MM.1S (cell line): ENCODE measurements around the gene LKAAEAR1.

ENCODE experiments used
- DNase-seq: peaks from one replicate; pipeline ENCODE4 v3.0.0-alpha.2; 2015
- H2AFZ ChIP-seq: fragments of 300-600 bp; sonication (generic); 2 replicates; pipeline ENCODE4 v1.6.0; 2016; ENCODE audit warnings: antibody characterized with exemption, low read length
- H3F3A ChIP-seq: fragments of 300-600 bp; sonication (generic); 2 replicates; pipeline ENCODE4 v1.6.1; 2016; ENCODE audit warnings: mild to moderate bottlenecking, antibody characterized with exemption, low read length, moderate library complexity, mixed read lengths; ENCODE audit not compliant: insufficient read depth
- H3K27ac ChIP-seq: fragments of 300-600 bp; sonication (generic); 2 replicates; pipeline ENCODE4 v1.5.1; 2016; ENCODE audit warnings: mild to moderate bottlenecking, low read length
- H3K27me3 ChIP-seq: fragments of 300-600 bp; sonication (generic); replicated peaks from 2 replicates; pipeline ENCODE4 v1.6.0; 2016; ENCODE audit warnings: low read length; ENCODE audit not compliant: insufficient read depth
- H3K36me3 ChIP-seq: fragments of 300-600 bp; sonication (generic); replicated peaks from 2 replicates; pipeline ENCODE4 v1.6.1; 2016; ENCODE audit warnings: mild to moderate bottlenecking, low read length, mixed read lengths; ENCODE audit not compliant: insufficient read depth
- H3K4me1 ChIP-seq: fragments of 300-600 bp; sonication (generic); 2 replicates; pipeline ENCODE4 v1.6.1; 2016; ENCODE audit warnings: low read length, mixed read lengths
- H3K4me2 ChIP-seq: fragments of 300-600 bp; sonication (generic); 2 replicates; pipeline ENCODE4 v1.6.0; 2016; ENCODE audit warnings: low read depth, low read length
- H3K4me3 ChIP-seq: fragments of 300-600 bp; sonication (generic); 2 replicates; pipeline ENCODE4 v1.5.1; 2016; ENCODE audit warnings: low read length, mixed read lengths
- H3K79me2 ChIP-seq: fragments of 300-600 bp; sonication (generic); 2 replicates; pipeline ENCODE4 v1.6.1; 2016; ENCODE audit warnings: mixed run types, low read length, mixed read lengths
- H3K9ac ChIP-seq: fragments of 300-600 bp; sonication (generic); 2 replicates; pipeline ENCODE4 v1.6.1; 2016; ENCODE audit warnings: low read length, mixed read lengths
- H3K9me2 ChIP-seq: fragments of 300-600 bp; sonication (generic); replicated peaks from 2 replicates; pipeline ENCODE4 v1.6.1; 2016; ENCODE audit warnings: mild to moderate bottlenecking, low read length, mixed read lengths; ENCODE audit not compliant: insufficient read depth
- H3K9me3 ChIP-seq: fragments of 300-600 bp; sonication (generic); replicated peaks from 2 replicates; pipeline ENCODE4 v1.6.1; 2016; ENCODE audit warnings: mild to moderate bottlenecking, low read length, mixed read lengths; ENCODE audit not compliant: insufficient read depth
- H4K20me1 ChIP-seq: fragments of 300-600 bp; sonication (generic); 2 replicates; pipeline ENCODE4 v1.6.1; 2016; ENCODE audit warnings: mild to moderate bottlenecking, low read length, moderate library complexity, mixed read lengths; ENCODE audit not compliant: insufficient read depth
- EZH2 ChIP-seq: fragments of 300-600 bp; sonication (generic); optimal IDR thresholded peaks from 2 replicates; pipeline ENCODE3; 2017; ENCODE audit warnings: low read depth, mild to moderate bottlenecking, antibody characterized with exemption, low read length, mixed read lengths
- EZH2phosphoT487 ChIP-seq: fragments of 300-600 bp; sonication (generic); IDR thresholded peaks from 2 replicates; pipeline ENCODE4 v1.6.1; 2018; ENCODE audit warnings: antibody characterized with exemption, low read length
- TF ChIP-seq, protein P1 (sequence below): fragments of 300-600 bp; sonication (generic); IDR thresholded peaks from 2 replicates; pipeline ENCODE4 v1.5.1; 2016; ENCODE audit warnings: antibody characterized with exemption, low read length, mixed read lengths

The LKAAEAR1 gene

DNA sequence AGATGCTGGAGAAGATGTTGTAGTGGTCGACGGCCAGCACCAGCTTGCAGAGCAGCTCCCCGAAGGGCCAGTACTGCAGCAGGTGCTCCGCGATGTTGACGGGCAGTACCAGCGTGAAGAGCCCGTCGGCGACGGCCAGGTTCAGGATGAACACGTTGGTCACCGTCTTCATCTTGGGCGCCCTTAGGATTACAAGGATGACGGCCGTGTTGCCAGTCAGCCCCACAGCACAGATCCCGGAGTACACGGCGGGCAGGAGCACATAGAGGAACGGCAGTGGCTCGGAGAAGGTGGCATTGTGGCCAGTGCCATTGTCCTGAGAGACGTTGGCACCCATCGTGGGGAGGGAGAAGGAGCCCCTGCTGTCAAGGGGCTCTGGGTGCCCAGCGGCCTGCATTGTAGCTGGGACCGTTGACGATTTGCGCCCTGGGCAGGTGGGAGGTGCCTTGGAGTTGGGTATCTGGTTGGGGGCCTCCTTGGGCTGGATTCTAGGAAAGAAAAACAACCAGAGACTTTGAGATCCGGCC is 22.3 kb upstream of the LKAAEAR1 start:
- DNase-seq: no peak
- H3K4me1 ChIP-seq: no peaks in the 10 kb centered on the region
- no peak overlapping the region for H3K9ac ChIP-seq
- H3K9me2 ChIP-seq: no peaks in the 10 kb centered on the region
- peaks cover 91% of the 10 kb centered on the region for H3K27me3 ChIP-seq
- H3K27ac ChIP-seq: no peak overlapping the region
- no peak overlapping the region for H3K4me2 ChIP-seq
- no peaks in the 10 kb centered on the region for H3K9me3 ChIP-seq
- no peak overlapping the region for H2AFZ ChIP-seq
- H4K20me1 ChIP-seq: no peaks in the 10 kb centered on the region
- TF ChIP-seq EZH2phosphoT487 (no peak), EZH2 (no peak)
- TF ChIP-seq, protein P1, sequence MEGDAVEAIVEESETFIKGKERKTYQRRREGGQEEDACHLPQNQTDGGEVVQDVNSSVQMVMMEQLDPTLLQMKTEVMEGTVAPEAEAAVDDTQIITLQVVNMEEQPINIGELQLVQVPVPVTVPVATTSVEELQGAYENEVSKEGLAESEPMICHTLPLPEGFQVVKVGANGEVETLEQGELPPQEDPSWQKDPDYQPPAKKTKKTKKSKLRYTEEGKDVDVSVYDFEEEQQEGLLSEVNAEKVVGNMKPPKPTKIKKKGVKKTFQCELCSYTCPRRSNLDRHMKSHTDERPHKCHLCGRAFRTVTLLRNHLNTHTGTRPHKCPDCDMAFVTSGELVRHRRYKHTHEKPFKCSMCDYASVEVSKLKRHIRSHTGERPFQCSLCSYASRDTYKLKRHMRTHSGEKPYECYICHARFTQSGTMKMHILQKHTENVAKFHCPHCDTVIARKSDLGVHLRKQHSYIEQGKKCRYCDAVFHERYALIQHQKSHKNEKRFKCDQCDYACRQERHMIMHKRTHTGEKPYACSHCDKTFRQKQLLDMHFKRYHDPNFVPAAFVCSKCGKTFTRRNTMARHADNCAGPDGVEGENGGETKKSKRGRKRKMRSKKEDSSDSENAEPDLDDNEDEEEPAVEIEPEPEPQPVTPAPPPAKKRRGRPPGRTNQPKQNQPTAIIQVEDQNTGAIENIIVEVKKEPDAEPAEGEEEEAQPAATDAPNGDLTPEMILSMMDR: no peak
- H3K36me3 ChIP-seq: no peaks in the 10 kb centered on the region
- no peaks in the 10 kb centered on the region for H3K79me2 ChIP-seq
- H3K4me3 ChIP-seq: no peak overlapping the region
- H3F3A ChIP-seq: no peaks in the 10 kb centered on the region

DNA sequence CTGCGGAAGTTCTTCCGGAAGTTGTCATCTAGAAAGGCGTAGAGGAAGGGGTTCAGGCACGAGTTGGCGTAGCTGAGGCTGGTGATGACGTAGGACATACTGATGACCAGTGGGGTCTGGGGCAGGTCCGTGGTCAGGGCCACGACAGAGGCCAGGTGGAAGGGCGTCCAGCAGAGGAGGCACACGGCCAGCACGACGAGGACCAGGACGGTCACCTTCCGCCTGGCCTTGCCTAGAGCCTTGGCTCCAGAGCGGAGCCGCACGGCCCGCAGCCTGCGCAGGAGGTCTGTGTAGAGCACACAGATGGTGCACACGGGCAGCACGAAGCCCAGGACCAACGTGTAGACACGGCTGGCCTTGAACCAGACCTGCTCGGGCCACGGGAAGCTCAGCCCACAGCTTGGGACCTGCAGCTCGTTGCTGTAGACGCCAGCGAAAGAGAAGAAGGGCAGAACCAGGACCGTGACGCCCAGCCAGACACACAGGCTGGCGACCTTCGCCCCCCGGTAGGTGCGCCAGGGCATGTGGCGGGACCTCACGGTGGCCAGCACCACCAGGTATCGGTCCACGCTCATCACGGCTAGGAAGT is 21.7 kb upstream of the LKAAEAR1 start:
- no peaks in the 10 kb centered on the region for H3K9me2 ChIP-seq
- H3K27ac ChIP-seq: no peak overlapping the region
- H3F3A ChIP-seq: no peaks in the 10 kb centered on the region
- no peak overlapping the region for H3K4me3 ChIP-seq
- no peaks in the 10 kb centered on the region for H3K9me3 ChIP-seq
- no peak overlapping the region for H2AFZ ChIP-seq
- no peak for TF ChIP-seq EZH2phosphoT487
- no peak for TF ChIP-seq EZH2
- TF ChIP-seq, protein P1: no peak
- H3K4me2 ChIP-seq: no peak overlapping the region
- no peaks in the 10 kb centered on the region for H3K4me1 ChIP-seq
- H4K20me1 ChIP-seq: no peaks in the 10 kb centered on the region
- no peak overlapping the region for H3K9ac ChIP-seq
- H3K79me2 ChIP-seq: no peaks in the 10 kb centered on the region
- no peaks in the 10 kb centered on the region for H3K36me3 ChIP-seq
- peaks cover 92% of the 10 kb centered on the region for H3K27me3 ChIP-seq
- no peak for DNase-seq

DNA sequence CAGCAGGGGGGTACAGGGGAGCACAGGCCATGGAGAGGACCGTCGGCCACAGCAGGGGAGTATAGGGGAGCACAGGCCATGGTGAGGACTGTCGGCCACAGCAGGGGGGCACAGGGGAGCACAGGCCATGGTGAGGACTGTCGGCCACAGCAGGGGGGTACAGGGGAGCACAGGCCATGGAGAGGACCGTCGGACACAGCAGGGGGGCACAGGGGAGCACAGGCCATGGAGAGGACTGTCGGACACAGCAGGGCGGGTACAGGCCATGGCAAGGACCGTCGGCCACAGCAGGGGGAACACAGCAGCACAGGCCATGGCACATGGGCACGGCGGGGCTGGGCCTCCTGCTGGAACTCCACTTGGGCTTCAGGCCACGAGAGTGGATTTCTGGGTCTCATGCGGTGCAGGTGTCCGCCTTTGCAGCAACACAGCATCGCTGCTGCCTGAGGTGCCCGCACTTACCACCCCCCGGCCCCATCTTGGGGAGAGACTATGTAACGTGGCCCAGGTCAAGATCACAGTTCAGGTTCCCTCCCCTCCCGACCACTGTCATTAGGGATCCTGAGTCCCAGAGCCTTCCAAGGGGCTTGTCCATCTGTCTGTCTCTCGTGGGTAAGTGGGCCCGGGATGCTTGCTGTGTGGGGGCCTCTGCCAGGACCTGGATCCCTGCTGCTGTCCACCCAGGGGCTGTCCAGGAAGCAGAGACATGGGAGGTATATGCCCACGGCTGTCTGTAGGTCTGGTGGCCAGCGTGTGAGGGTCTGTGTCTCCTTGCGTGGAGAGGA is 20.7 kb upstream of the LKAAEAR1 start:
- Histone ChIP-seq H3K9me3 (no peaks in the 10 kb centered on the region), H3K36me3 (no peaks in the 10 kb centered on the region), H3K27ac (no peak overlapping the region), H4K20me1 (no peaks in the 10 kb centered on the region), H3K4me1 (peaks cover 8% of the 10 kb centered on the region; the same call in 1 of the 2 replicates), H3K9ac (no peak overlapping the region), H3K79me2 (no peaks in the 10 kb centered on the region), H3K4me2 (no peak overlapping the region), H3F3A (no peaks in the 10 kb centered on the region), H2AFZ (no peak overlapping the region), H3K27me3 (peaks cover 90% of the 10 kb centered on the region), H3K9me2 (no peaks in the 10 kb centered on the region), H3K4me3 (no peak overlapping the region)
- TF ChIP-seq EZH2: no peak
- no peak for DNase-seq
